Heart left ventricle (tissue), 16 donors: ENCODE data around the gene CCR1. TPM values are rescaled to one million over a fixed set of nuclear protein-coding genes. Genes with fewer than 3 reads are reported as not detected.
A peak's percentile ranks its signal among the peaks of the same experiment; 100 is the strongest.

Experiments used
- ATAC-seq, 4 donors: fragments of 200-7000 bp; cut with Tn5 transposase; one replicate each; pipeline ENCODE4 v1.9.1; 2020 to 2022; ENCODE audit warnings: moderate library complexity in 4 of 4, mild to moderate bottlenecking in 3 of 4, moderate number of reproducible peaks in 1 of 4
- DNase-seq, 5 donors: peaks; one replicate each; pipeline ENCODE4 v3.0.0-alpha.2; 2020
- H3K27ac ChIP-seq, 12 donors: fragments of 200-600 bp; sonication (generic) in 4 of 12; one replicate each; pipeline versions ENCODE4 v1.5.0 to v1.8.0; 2016 to 2022; ENCODE audit warnings: mild to moderate bottlenecking in 2 of 12
- H3K27me3 ChIP-seq, 9 donors: fragments of 200-600 bp; sonication (generic) in 2 of 9; one replicate each; pipeline versions ENCODE4 v1.5.1 to v1.8.0; 2016 to 2022; ENCODE audit warnings: mild to moderate bottlenecking in 3 of 9
- H3K36me3 ChIP-seq, 9 donors: fragments of 200-600 bp; sonication (generic) in 2 of 9; one replicate each; pipeline versions ENCODE4 v1.5.0 to v1.8.0; 2018 to 2022; ENCODE audit warnings: mild to moderate bottlenecking in 2 of 9
- H3K4me1 ChIP-seq, 12 donors: fragments of 200-600 bp; sonication (generic) in 4 of 12; one replicate each; pipeline versions ENCODE4 v1.5.0 to v1.8.0; 2016 to 2022; ENCODE audit warnings: mild to moderate bottlenecking in 3 of 12
- H3K4me3 ChIP-seq, 12 donors: fragments of 200-600 bp; sonication (generic) in 4 of 12; one replicate each; pipeline versions ENCODE4 v1.5.0 to v1.8.0; 2017 to 2022; ENCODE audit warnings: mild to moderate bottlenecking in 9 of 12, moderate library complexity in 4 of 12
- H3K9me3 ChIP-seq, 12 donors: fragments of 200-600 bp; sonication (generic) in 4 of 12; one replicate each; pipeline versions ENCODE4 v1.5.0 to v1.8.0; 2016 to 2022; ENCODE audit warnings: mild to moderate bottlenecking in 1 of 12
- CTCF ChIP-seq, 12 donors: fragments of 200-600 bp; sonication (generic) in 4 of 12; IDR thresholded peaks; one replicate each; pipeline versions ENCODE4 v1.5.0 to v1.8.0; 2018 to 2022; ENCODE audit warnings: antibody characterized with exemption in 12 of 12, mild to moderate bottlenecking in 5 of 12
- POLR2A ChIP-seq, 2 donors: fragments of 450-650 bp; IDR thresholded peaks; one replicate each; pipeline ENCODE4 v1.6.1; 2017; ENCODE audit warnings: antibody characterized with exemption in 2 of 2, mild to moderate bottlenecking in 2 of 2, moderate library complexity in 2 of 2
- WGBS, 4 donors: extraction: QIAGEN DNeasy Blood & Tissue Kit in 2 of 4; methylation state at CpG; one replicate each; pipeline versions ENCODE4 v1.1.5 to v1.1.7; 2013 to 2018; 5-methylcytosine and 5-hydroxymethylcytosine counted together
- intact Hi-C, 10 donors: fragments of 100-400 bp; cut with DNase I; formaldehyde crosslinking; loops; one replicate each; pipeline versions ENCODE4 v1.11.1 to v1.14.2; 2022
- long read RNA-seq, 3 donors: library from polyadenylated mRNA; unstranded; transcript quantifications; one replicate each; pipeline ENCODE4 v2.0.0, GENCODE V29; 2020 to 2021
- polyA plus RNA-seq, 2 donors: library from polyadenylated mRNA; stranded (reverse); fragments of 200-250 nt; gene quantifications; one replicate each; pipeline ENCODE4 v1.2.3, GENCODE V29; 2013
- total RNA-seq, 9 donors: library from RNA; depleted of rRNA in 2 of 9; stranded (reverse); fragments of >200 nt in 2 of 9; fragmentation: NEBNext Ultra II Directional in 3 of 9; extraction: Animal tissue kit (Norgen Biotek cat#: 25700) in 3 of 9; gene quantifications; one replicate each; pipeline versions ENCODE4 v1.1.0 to v1.2.4, GENCODE V29; 2016 to 2023
- donor health status: ischemic (EF 13 %, LVEDD 7.1; RV severe dilation, severe dysfunction).
- donor health status: healthy with polysubstance abuse.
- donor health status: DM: no; HTN: yes; CAD: no.
- donor health status: DM: no; HTN: no; CAD: no.
- donor health status: ischemic (EF 25% LVEDD 6.9; RV normal size, moderate dysfunction).
- donor health status: ischemic (EF 25% LVEDD 5.7; RV mildly dilated, moderate dysfunction).
- donor health status: healthy.
- donor health status: DM: yes; HTN: yes; CAD: no.
- donor health status: ischemic (EF 35%, LVEDD 5.7; RV mildly dilated, moderate dysfunction).
- donor health status: nonischemic (EF 11% LVEDD 7.7; RV severe dilation, severe dysfunction).
- donor health status: DM: yes; HTN: yes; CAD: no.
- donor health status: PGD.
- donor health status: ischemic (EF 29% LVEDD 5.4; RV normal size, mild dysfunction).
- donor health status: nonischemic (EF 23%, LVEDD 6.1; RV moderate dilation, normal function).

The CCR1 gene
- total RNA-seq (10 to 100 TPM in 2 of 9 donors, 1 to 10 TPM in 7; 1.2 to 52.6 (median 2.4) TPM), polyA plus RNA-seq (1 to 10 TPM in 1 of 2 donors, under 1 TPM in 1; 0.61 to 1.6 TPM)
- long read RNA-seq, donor 1, partial matches to known transcripts, result 0 of 1 reads
- long read RNA-seq, donor 1, other reads (novel, unspliced or antisense), result 1 of 1 reads
- long read RNA-seq, donor 2, result 0 reads
- long read RNA-seq, donor 3, result 0 reads

GRCh38 chr3:46208167-46208704, at the start of gene CCR1:
Gene CCR1 (minus strand): TSS chr3:46208313. CDS start chr3:46204313, 4,000 bp downstream.
- peak within 1 kb of the TSS in 6 of 12 donors; percentile 10 to 90 (median 24) for H3K27ac ChIP-seq
- TF ChIP-seq POLR2A (IDR thresholded peaks at IDR 0.05) (no peak), CTCF (IDR thresholded peaks at IDR 0.05) (peak in 7 of 12 donors; percentile 10 to 42 (median 21))
- H3K9me3 ChIP-seq, result no peaks in the 10 kb centered on the region
- peak within 1 kb of the TSS in 9 of 12 donors; percentile 7 to 63 (median 27) for H3K4me3 ChIP-seq
- ATAC-seq (peak in 3 of 4 donors; percentile 55 to 64 (median 61)), DNase-seq (peak in 3 of 5 donors; percentile 29 to 51 (median 48))
- H3K36me3 ChIP-seq, result peaks cover 0 to 8% (median 0%) of the 10 kb centered on the region in 9 donors
- 18 to 23% (median 20%) methylated on average over 3 of the region's 3 CpGs for WGBS, 4 donors
- intact Hi-C loops, result loop anchor here in 1 of 10 donors (5.0 kb wide), 1 partner anchor 121 kb away; no protein-coding TSS in a partner anchor
- H3K4me1 ChIP-seq, result peaks cover 0 to 65% (median 0%) of the 10 kb centered on the region in 12 donors
- H3K27me3 ChIP-seq, result no peaks in the 10 kb centered on the region

GRCh38 chr3:46252980-46253379, 44.9 kb upstream of the CCR1 start:
- DNase-seq (no peak), ATAC-seq (no peak)
- no peak overlapping the region for H3K27ac ChIP-seq
- H3K36me3 ChIP-seq, result no peaks in the 10 kb centered on the region
- WGBS, 4 donors, result 28 to 67% (median 37%) methylated on average over 1 of the region's 1 CpG
- H3K27me3 ChIP-seq, result peaks cover 0 to 12% (median 0%) of the 10 kb centered on the region in 9 donors
- H3K4me3 ChIP-seq, result no peak overlapping the region
- H3K4me1 ChIP-seq, result no peaks in the 10 kb centered on the region
- intact Hi-C loops, result no loop called here
- no peak for TF ChIP-seq CTCF (IDR thresholded peaks at IDR 0.05)
- no peak for TF ChIP-seq POLR2A (IDR thresholded peaks at IDR 0.05)
- no peaks in the 10 kb centered on the region for H3K9me3 ChIP-seq

- Histone ChIP-seq H3K9me3 (no peaks in the 10 kb centered on the region), H3K4me3 (no peak overlapping the region), H3K27ac (no peak overlapping the region), H3K36me3 (no peaks in the 10 kb centered on the region), H3K4me1 (peaks cover 0 to 8% (median 0%) of the 10 kb centered on the region in 12 donors), H3K27me3 (peaks cover 0 to 9% (median 0%) of the 10 kb centered on the region in 9 donors)
- intact Hi-C loops, result no loop called here
- WGBS, 4 donors, result 63 to 75% (median 68%) methylated on average over 3 of the region's 3 CpGs
- DNase-seq, result no peak
- no peak for ATAC-seq
- no peak for TF ChIP-seq POLR2A (IDR thresholded peaks at IDR 0.05)
Observed at GRCh38 chr3:46245146-46245545, 37.0 kb upstream of the CCR1 start.

- TF ChIP-seq CTCF (IDR thresholded peaks at IDR 0.05) (no peak), POLR2A (IDR thresholded peaks at IDR 0.05) (no peak)
- peaks cover 0 to 9% (median 0%) of the 10 kb centered on the region in 9 donors for H3K27me3 ChIP-seq
- peaks cover 0 to 8% (median 0%) of the 10 kb centered on the region in 12 donors for H3K4me1 ChIP-seq
- no peak overlapping the region for H3K27ac ChIP-seq
- H3K9me3 ChIP-seq, result no peaks in the 10 kb centered on the region
- 72 to 89% (median 75%) methylated on average over 2 of the region's 2 CpGs for WGBS, 4 donors
- ATAC-seq (no peak), DNase-seq (no peak)
- intact Hi-C loops, result no loop called here
- no peak overlapping the region for H3K4me3 ChIP-seq
- H3K36me3 ChIP-seq, result no peaks in the 10 kb centered on the region
Observed at GRCh38 chr3:46243560-46243959, 35.4 kb upstream of the CCR1 start.
